RWPE2 (cell line): ENCODE measurements around the gene ZDHHC11B.
"Not testable (repeated sequence)": the region's sequence is repeated elsewhere in the genome, so short reads cannot be mapped to it uniquely, and the experiment has no call there.

Experiments used
- ATAC-seq: fragments of 200-7000 bp; cut with Tn5 transposase; 3 replicates; pipeline ENCODE4 v1.9.1; 2021; ENCODE audit warnings: low read depth
- DNase-seq: peaks from one replicate; pipeline ENCODE4 v3.0.0-alpha.2; 2020; ENCODE audit warnings: low spot score
- H3K27ac ChIP-seq: fragments of 450-650 bp; 2 replicates; pipeline ENCODE4 v1.5.1; 2017; ENCODE audit warnings: mild to moderate bottlenecking; ENCODE audit not compliant: poor library complexity, severe bottlenecking
- H3K27me3 ChIP-seq: fragments of 250-450 bp; sonication (Bioruptor Pico); 2 replicates; pipeline ENCODE4 v1.5.1; 2021; ENCODE audit warnings: mild to moderate bottlenecking, moderate library complexity; ENCODE audit not compliant: insufficient read depth, poor library complexity, severe bottlenecking
- H3K36me3 ChIP-seq: fragments of 250-450 bp; sonication (Bioruptor Pico); 2 replicates; pipeline ENCODE4 v1.5.1; 2020; ENCODE audit warnings: low read depth, mild to moderate bottlenecking, moderate library complexity
- H3K4me1 ChIP-seq: fragments of 250-450 bp; sonication (Bioruptor Pico); 2 replicates; pipeline ENCODE4 v1.5.1; 2021; ENCODE audit warnings: mild to moderate bottlenecking, moderate library complexity; ENCODE audit not compliant: insufficient read depth, poor library complexity, severe bottlenecking
- H3K4me3 ChIP-seq: fragments of 250-450 bp; sonication (Bioruptor Pico); 2 replicates; pipeline ENCODE4 v1.5.1; 2021; ENCODE audit warnings: mild to moderate bottlenecking, moderate library complexity; ENCODE audit not compliant: severe bottlenecking
- H3K9me3 ChIP-seq: fragments of 250-450 bp; sonication (Bioruptor Pico); 2 replicates; pipeline ENCODE4 v1.5.1; 2021; ENCODE audit warnings: mild to moderate bottlenecking, moderate library complexity; ENCODE audit not compliant: severe bottlenecking
- TF ChIP-seq, protein P1 (sequence below): fragments of 450-650 bp; IDR thresholded peaks from one replicate; pipeline ENCODE4 v1.5.1; 2017; ENCODE audit warnings: mild to moderate bottlenecking, moderate library complexity; ENCODE audit not compliant: poor library complexity, severe bottlenecking

The ZDHHC11B gene

DNA sequence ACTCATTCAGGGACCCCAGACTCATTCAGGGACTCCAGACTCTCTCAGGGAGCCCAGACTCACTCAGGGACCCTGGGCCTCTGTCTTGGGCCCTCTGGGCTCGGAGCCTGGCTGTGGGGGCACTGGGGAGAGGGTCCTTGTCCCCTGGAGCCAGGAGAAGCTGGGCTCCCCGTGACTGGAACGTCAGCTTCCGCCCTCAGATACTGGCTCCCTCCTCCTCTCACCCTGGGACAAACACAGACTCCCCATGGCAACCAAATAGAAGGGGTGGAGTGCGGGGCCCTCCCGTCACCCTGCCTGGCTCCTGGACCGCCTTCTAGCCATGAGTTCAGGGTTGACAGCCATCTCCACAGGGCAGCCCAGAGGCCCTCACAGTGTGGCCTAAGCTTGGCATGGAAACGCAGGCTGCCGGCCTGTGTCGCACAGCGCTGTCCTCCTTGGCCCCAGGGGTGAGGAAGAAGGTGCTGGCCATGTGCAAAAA, 27.6 kb downstream of the ZDHHC11B start:
- no peaks in the 10 kb centered on the region for H3K9me3 ChIP-seq
- no peaks in the 10 kb centered on the region for H3K36me3 ChIP-seq
- no peak for DNase-seq
- no peak overlapping the region for H3K4me3 ChIP-seq
- TF ChIP-seq, protein P1, sequence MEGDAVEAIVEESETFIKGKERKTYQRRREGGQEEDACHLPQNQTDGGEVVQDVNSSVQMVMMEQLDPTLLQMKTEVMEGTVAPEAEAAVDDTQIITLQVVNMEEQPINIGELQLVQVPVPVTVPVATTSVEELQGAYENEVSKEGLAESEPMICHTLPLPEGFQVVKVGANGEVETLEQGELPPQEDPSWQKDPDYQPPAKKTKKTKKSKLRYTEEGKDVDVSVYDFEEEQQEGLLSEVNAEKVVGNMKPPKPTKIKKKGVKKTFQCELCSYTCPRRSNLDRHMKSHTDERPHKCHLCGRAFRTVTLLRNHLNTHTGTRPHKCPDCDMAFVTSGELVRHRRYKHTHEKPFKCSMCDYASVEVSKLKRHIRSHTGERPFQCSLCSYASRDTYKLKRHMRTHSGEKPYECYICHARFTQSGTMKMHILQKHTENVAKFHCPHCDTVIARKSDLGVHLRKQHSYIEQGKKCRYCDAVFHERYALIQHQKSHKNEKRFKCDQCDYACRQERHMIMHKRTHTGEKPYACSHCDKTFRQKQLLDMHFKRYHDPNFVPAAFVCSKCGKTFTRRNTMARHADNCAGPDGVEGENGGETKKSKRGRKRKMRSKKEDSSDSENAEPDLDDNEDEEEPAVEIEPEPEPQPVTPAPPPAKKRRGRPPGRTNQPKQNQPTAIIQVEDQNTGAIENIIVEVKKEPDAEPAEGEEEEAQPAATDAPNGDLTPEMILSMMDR: no peak
- no peaks in the 10 kb centered on the region for H3K27me3 ChIP-seq
- ATAC-seq: no peak
- no peak overlapping the region for H3K27ac ChIP-seq
- no peaks in the 10 kb centered on the region for H3K4me1 ChIP-seq

DNA sequence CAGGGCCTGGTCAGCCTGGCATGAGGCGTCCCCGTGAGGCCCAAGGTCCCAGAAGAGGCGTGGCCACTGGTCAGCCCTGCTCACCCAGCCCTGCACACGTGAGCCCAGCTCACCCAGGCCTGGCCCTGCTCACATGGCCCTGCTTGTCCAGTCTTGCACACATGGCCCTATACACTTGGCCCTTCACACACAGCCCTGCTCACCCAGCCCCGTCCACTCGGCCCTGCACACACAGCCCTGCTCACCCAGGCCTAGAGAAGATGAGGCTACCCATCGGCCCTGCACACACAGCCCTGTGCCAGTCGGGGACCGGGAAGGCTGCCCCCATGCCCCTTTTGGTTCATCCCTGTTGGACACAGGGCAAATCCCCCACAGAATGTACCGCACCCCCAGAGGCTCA, 28.4 kb downstream of the ZDHHC11B start:
- Histone ChIP-seq H3K36me3 (no peaks in the 10 kb centered on the region), H3K4me3 (no peak overlapping the region), H3K27me3 (no peaks in the 10 kb centered on the region), H3K4me1 (no peaks in the 10 kb centered on the region), H3K27ac (no peak overlapping the region), H3K9me3 (no peaks in the 10 kb centered on the region)
- TF ChIP-seq, protein P1: no peak
- DNase-seq (no peak), ATAC-seq (no peak)

DNA sequence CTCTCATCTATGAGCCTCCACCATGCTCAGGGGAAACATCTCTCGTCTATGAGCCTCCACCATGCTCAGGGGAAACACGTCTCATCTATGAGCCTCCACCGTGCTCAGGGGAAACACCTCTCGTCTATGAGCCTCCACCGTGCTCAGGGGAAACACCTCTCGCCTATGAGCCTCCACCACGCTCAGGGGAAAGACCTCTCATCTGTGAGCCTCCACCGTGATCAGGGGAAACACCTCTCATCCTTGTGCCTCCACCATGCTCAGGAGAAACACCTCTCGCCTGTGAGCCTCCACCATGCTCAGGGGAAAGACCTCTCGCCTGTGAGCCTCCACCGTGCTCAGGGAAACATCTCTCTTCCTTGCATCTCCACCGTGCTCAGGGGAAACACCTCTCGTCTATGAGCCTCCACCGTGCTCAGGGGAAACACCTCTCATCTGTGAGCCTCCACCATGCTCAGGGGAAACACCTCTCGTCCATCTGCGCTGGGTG, 30.3 kb downstream of the ZDHHC11B start:
- not testable (repeated sequence) for DNase-seq, ATAC-seq, H3K4me3 ChIP-seq, H3K27me3 ChIP-seq, H3K9me3 ChIP-seq, H3K36me3 ChIP-seq, H3K27ac ChIP-seq, H3K4me1 ChIP-seq

DNA sequence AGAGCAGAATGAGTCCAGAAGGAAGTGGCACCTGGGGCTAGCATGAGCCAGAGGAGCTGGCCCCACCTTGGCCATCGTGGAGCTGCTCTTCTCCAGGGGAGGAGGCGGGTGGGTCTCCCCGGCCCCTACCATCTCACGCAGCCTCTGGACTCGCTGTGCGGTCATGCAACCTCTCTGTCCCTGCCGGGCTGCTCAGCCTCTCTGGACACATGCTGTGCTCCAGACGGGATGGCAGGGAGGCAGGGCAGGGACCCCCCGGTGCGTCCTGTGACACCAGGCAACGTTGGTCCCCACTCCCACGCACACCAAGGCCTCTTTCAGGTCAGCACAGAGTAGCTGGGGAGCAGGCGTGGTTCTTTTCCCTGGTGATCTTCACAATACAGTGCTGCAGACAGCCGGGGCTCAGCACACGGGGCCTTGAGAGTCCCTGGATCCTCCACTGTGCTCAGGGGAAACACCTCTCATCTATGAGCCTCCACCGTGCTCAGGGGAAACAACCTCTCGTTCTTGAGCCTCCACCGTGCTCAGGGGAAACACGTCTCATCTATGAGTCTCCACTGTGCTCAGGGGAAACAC, 30.9 kb downstream of the ZDHHC11B start:
- not testable (repeated sequence) for H3K27ac ChIP-seq, ATAC-seq, H3K4me1 ChIP-seq, H3K36me3 ChIP-seq, DNase-seq, H3K9me3 ChIP-seq, H3K4me3 ChIP-seq, H3K27me3 ChIP-seq

DNA sequence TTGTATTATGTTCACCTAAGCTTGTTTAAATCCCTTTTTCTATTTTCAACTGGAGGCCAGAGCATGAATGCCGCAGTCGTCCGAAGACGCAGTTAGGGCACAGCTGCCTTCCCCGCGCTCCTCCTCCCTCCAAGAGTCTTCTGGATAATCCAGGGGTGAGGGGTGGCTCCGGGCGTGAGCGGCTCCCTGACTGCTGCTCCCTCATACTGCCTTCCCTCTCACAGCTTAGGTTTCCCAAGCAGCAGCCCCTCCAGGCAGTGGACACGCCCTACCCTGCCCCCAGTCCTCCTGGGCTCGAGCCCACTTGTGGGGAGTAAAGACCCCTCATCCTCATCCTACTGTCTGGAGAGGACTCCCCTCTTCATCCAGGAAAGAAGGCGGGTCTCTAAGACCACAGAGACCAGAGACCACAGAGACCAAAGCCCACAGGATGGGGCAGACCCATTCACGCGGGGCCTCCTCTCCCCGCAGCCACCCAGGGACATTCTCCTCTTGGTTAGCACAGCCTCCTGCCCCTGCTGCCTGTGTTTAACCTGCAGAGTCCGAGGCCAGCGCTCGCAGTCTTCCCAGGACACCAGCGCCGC, 31.9 kb downstream of the ZDHHC11B start:
- not testable (repeated sequence) for H3K4me3 ChIP-seq, DNase-seq, ATAC-seq, H3K9me3 ChIP-seq, H3K27me3 ChIP-seq, H3K36me3 ChIP-seq, H3K4me1 ChIP-seq, H3K27ac ChIP-seq

DNA sequence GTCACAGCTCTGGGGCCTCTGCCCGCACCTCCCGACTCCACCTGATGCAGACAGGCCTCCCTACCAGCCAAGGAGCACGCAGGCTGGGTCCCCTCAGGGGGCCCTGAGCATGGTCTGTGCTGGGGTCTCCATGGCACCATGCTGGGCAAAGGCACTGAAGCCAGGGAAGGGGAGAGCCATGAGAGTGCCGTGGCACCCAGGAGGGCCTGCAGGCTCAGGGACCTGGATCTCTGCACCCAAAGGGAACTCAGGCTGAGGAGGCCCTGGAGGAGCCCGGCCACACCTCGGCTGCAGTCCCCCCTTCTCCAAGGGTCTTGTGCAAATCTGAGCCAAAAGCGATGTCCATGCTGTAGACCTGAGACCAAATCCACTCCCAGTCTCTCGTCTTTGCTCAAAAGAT, 32.5 kb downstream of the ZDHHC11B start:
- H3K4me1 ChIP-seq, H3K4me3 ChIP-seq, H3K9me3 ChIP-seq, H3K27ac ChIP-seq, H3K27me3 ChIP-seq, DNase-seq, H3K36me3 ChIP-seq, ATAC-seq: not testable (repeated sequence)

DNA sequence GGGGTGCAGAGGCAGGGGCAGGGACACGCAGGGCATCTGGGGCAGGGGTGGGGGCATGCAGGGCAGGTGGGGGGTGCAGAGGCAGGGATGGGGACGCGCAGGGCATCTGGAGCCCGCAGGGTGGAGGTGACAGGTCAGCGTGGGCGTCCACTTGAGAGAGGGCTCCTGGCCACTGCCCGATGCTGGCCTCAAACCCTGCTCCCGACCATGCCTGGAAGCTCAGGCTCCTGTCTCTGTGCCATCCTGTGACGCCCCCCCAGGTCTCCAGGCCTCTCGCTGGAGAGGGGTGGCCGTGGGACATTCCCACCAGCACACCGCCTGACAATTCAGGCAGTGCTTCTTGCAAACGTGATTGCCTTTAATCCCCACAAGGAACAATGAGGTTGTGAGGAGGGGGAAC, 33.0 kb downstream of the ZDHHC11B start:
- Histone ChIP-seq H3K4me1 (no peaks in the 10 kb centered on the region), H3K9me3 (no peaks in the 10 kb centered on the region), H3K4me3 (no peak overlapping the region), H3K27ac (no peak overlapping the region), H3K36me3 (no peaks in the 10 kb centered on the region), H3K27me3 (no peaks in the 10 kb centered on the region)
- no peak for ATAC-seq
- TF ChIP-seq, protein P1: no peak
- no peak for DNase-seq

DNA sequence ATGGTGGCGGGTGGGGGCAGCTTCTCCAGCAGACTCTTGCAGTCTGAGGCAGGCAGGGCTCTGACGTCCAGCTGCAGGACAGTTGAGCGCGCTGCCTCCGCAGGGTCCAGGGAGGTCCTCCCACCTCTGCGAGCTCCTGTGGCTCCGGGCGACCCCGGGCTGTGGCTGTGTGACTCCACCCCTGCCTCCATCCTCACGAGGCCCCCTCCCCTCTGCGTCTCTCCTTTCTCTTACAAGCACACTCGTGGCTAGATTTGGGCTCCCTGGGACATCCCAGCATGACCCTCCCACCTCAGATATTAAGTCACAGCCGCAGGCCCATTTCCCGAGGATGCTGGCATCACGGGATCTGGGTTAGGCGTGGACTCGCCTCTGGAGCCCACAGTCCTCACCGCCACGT, 34.3 kb downstream of the ZDHHC11B start:
- not testable (repeated sequence) for H3K4me3 ChIP-seq, H3K4me1 ChIP-seq, ATAC-seq

More for the DNA sequence above, 34.3 kb downstream of the ZDHHC11B start:
- not testable (repeated sequence) for H3K27me3 ChIP-seq, H3K36me3 ChIP-seq, H3K27ac ChIP-seq, H3K9me3 ChIP-seq, DNase-seq
